Left hindlimb (tissue), 1 donor: Measurements from ENCODE around the gene MASTL.
"Not testable (repeated sequence)": the region's sequence is repeated elsewhere in the genome, so short reads cannot be mapped to it uniquely, and the experiment has no call there.

Experiments used
- DNase-seq: peaks from one replicate; pipeline ENCODE4 v3.0.0-alpha.2; 2018

Gene MASTL

GRCh38 chr10:27155066-27155754 is at the start of gene MASTL:
Gene MASTL, plus strand, starts transcription at chr10:27155352. Its CDS starts 75 bp downstream, at chr10:27155427.
- DNase-seq: peak; percentile 95

GRCh38 chr10:27108165-27108564 is 47.0 kb upstream of the MASTL start:
- DNase-seq: no peak

- DNase-seq: no peak
These were observed 20.8 kb upstream of the MASTL start for GRCh38 chr10:27134371-27134770.

GRCh38 chr10:27138277-27138676 is 16.9 kb upstream of the MASTL start:
- no peak for DNase-seq

- no peak for DNase-seq
These were observed 11.5 kb upstream of the MASTL start for GRCh38 chr10:27143686-27144085.

- no peak for DNase-seq
These were observed 9.2 kb upstream of the MASTL start for GRCh38 chr10:27145937-27146336.

DNA sequence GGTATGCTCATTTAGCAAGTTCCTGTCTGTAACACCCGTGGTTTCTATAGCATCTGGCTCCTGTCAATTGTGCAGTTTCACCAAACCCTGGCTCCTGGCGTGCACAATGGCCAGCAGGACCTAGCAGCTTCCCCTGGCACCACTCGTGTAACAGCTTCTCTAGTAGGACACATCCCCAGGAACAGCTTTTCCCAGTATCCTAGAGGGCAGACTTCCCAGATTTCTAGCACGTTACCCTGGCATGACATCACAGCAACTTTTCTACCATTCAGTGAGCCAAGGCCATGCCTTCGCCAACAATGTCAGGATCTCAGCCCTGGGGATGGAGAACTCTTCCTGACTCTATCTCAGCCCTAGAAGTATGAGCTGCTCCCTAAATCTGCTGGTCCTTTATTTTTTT is 7.5 kb upstream of the MASTL start:
- DNase-seq: no peak

DNA sequence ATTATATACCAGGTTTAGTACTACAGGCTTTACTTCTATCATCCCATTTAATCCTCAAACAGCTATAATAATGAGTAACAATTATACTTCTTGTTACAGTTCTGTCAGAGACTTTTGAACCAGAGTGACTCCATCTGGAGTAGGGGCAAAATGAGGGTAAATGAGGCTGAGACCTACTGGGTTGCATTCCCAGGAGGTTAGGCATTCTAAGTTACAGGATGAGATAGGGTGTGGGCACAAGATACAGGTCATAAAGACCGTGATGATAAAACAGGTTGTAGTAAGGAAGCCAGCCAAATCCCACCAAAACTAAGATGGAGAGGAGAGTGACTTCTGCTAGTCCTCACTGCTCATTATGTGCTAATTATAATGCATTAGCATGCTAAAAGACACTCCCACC is 4.9 kb upstream of the MASTL start:
- DNase-seq: no peak

GRCh38 chr10:27152687-27153086 is 2.5 kb upstream of the MASTL start:
- no peak for DNase-seq

GRCh38 chr10:27153329-27153728 is 1.8 kb upstream of the MASTL start:
- DNase-seq: no peak

DNA sequence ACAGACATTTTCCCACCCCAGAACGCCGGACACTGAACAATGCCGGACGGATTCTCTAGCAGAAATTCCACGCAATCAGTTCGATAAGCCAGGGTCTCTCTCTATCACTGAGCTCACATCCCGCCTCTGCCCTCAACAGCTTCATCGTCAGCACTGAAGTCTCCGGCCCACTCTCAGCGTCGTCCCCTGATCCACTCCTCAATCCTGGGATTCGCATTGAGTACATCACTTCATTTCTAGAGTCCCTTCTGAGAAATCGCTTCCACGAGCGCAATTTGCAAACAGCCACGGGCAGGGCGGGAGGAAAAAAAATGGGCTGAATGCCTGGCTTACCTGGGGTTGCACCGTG is 1.3 kb upstream of the MASTL start:
- no peak for DNase-seq

DNA sequence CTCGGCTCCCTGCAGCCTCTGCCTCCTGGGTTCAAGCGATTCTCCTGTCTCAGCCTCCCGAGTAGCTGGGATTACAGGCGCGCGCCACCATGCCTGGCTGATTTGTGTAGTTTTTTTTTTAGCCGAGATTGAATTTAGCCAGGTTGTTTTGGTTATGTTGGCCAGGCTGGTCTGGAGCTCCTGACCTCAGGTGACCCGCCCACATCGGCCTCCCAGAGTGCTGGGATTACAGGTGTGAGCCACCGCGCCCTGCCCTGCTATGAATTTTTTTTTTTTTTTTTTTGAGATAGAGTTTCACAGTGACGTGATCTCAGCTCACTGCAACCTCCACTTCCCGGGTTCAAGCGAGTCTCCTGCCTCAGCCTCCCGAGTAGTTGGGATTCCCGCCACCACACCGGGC is 1.4 kb downstream of the MASTL start:
- not testable (repeated sequence) for DNase-seq

DNA sequence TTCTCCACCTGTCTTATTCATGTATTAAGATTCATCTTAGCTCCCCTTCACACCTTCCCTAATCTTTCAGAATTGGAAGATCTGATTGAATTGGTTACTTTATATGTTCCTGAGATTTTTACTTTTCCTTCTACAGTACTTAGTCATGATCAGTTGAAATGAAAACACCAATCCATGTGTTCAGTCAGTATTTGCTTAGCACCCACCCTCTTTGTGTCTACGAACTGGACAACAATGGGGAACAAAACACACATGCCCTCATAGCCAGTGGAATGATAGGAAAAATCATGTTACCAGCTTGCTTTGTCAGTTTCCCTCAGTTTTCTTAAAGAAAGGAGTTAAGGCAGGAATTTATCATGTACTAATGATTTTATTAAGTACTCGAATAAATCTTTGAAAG is 2.0 kb downstream of the MASTL start:
- DNase-seq: no peak

GRCh38 chr10:27158421-27158820 is 3.3 kb downstream of the MASTL start:
- no peak for DNase-seq

DNA sequence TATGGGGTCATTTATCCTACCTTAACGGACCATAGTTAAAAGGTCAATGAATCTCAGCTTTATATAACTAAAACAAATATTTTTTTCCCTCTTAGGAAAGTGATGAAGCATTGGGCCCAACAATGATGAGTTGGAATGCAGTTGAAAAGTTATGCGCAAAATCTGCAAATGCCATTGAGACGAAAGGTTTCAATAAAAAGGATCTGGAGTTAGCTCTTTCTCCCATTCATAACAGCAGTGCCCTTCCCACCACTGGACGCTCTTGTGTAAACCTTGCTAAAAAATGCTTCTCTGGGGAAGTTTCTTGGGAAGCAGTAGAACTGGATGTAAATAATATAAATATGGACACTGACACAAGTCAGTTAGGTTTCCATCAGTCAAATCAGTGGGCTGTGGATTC is 14.7 kb downstream of the MASTL start:
- no peak for DNase-seq

GRCh38 chr10:27188259-27188658 is 33.1 kb downstream of the MASTL start:
- no peak for DNase-seq

DNA sequence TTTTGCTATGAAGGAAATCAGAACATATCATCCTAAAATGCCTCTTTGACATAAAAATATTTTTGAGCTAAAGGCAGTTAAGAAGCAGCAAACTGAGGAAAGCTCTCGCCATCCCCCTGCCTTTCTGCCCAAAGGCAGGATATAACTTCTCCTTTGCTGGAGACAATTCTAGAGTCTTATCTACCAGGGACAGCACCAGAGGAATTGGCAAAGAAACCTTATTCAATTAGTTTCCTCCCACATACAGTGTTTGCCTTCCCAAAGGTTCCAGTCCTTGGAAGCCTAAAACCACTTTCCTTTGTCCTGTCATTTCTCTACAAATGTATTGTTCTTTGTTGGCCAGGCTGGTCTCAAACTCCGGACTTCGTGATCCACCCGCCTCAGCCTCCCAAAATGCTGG is 33.7 kb downstream of the MASTL start:
- DNase-seq: no peak

GRCh38 chr10:27190508-27190907 is 35.4 kb downstream of the MASTL start:
- no peak for DNase-seq

GRCh38 chr10:27192284-27192683 is 37.1 kb downstream of the MASTL start:
- DNase-seq: peak; percentile 34

- DNase-seq: no peak
These were observed 42.9 kb downstream of the MASTL start for GRCh38 chr10:27197980-27198620.

GRCh38 chr10:27203806-27204205 is 48.7 kb downstream of the MASTL start:
- DNase-seq: no peak

DNA sequence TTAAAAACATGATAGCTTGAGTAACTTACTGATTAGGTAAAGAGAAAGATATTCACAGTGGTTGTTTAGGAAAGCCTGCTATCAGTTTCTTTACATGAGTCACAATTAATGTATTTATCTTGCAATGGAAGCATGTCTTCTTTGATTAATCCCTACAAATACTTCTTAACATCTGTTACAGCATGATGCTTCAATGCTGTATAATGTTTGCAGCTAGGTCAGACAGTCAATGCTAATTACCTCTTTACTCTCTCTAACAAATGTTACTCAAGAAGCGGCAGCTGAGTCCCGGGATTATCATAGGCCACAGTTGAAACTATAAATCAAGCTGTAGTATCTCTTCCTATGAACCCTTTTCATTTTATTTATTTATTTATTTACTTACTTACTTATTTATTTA is 52.2 kb downstream of the MASTL start:
- no peak for DNase-seq

DNA sequence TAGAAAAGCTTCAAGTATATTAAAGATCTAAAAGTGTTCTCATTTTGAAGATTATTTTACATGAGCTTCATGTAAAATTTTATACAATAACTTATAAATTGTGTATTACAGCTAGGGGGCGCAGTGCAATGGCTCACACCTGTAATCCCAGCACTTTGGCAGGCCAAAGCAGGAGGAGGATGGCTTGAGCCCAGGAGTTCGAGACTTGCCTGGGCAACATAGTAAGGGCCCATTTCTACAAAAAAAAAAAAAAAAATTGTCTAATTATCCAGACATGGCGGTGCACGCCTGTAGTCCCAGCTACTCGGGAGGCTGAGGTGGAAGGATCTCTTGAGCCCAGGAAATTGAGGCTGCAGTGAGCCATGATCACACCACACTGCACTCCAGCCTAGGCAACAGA is 68.8 kb downstream of the MASTL start:
- no peak for DNase-seq

DNA sequence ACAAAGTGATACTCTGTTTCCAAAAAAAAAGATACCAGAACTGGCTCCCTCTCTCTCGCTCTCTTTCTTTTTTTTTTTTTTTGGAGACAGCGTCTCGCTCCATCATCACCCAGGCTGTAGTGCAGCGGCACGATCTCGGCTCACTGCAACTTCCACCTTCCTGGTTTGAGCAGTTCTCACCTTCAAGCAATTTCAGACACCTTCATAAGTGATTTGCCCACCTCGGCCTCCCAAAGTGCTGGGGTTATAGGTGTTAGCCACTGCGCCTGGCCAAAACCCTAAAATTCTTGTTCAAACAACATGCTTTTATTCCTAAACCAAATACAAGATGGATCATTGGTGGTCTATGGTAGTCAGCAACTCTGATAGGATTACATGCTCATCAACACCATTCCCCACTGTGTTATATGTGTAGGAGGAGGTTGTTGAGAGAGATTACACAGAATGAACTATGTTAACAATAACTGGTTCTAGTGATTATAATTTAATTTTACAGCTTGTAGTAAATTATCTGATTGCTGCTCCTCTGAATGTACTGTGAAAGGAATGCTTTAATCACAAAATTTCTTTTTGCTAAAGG is 69.9 kb downstream of the MASTL start:
- DNase-seq: no peak
